GM18502 (cell line): ENCODE measurements around the gene DLGAP4.

Source experiments
- ATAC-seq: cut with Tn5 transposase; IDR thresholded peaks from one replicate; pipeline ENCODE4 v1.9.1; 2021; ENCODE audit warnings: mild to moderate bottlenecking; ENCODE audit not compliant: unreplicated experiment, poor library complexity

The DLGAP4 gene

GRCh38 chr20:36399147-36399968 lies 93.2 kb downstream of the DLGAP4 start:
- ATAC-seq = no peak

GRCh38 chr20:36399969-36400545 lies 93.9 kb downstream of the DLGAP4 start:
- ATAC-seq = no peak

- ATAC-seq = no peak
Measured at GRCh38 chr20:36400909-36401735, 95.0 kb downstream of the DLGAP4 start.

- ATAC-seq = no peak
Measured at GRCh38 chr20:36402708-36403107, 96.6 kb downstream of the DLGAP4 start.

- no peak for ATAC-seq
Measured at GRCh38 chr20:36404435-36404978, 98.4 kb downstream of the DLGAP4 start.

- no peak for ATAC-seq
Measured at GRCh38 chr20:36405255-36405654, 99.1 kb downstream of the DLGAP4 start.

- ATAC-seq = no peak
Measured at GRCh38 chr20:36407199-36407733, 101.1 kb downstream of the DLGAP4 start.

GRCh38 chr20:36408219-36408618 lies 102.1 kb downstream of the DLGAP4 start:
- ATAC-seq = no peak

GRCh38 chr20:36411861-36412454 lies 105.8 kb downstream of the DLGAP4 start:
- no peak for ATAC-seq

GRCh38 chr20:36415475-36416002 lies 109.4 kb downstream of the DLGAP4 start:
- no peak for ATAC-seq

GRCh38 chr20:36418711-36419110 lies 112.6 kb downstream of the DLGAP4 start:
- no peak for ATAC-seq

- no peak for ATAC-seq
Measured at GRCh38 chr20:36421641-36422040, 115.5 kb downstream of the DLGAP4 start.

GRCh38 chr20:36424314-36424713 lies 118.2 kb downstream of the DLGAP4 start:
- ATAC-seq = no peak

GRCh38 chr20:36425166-36425565 lies 119.0 kb downstream of the DLGAP4 start:
- no peak for ATAC-seq

- no peak for ATAC-seq
Measured at GRCh38 chr20:36431604-36432003, 125.5 kb downstream of the DLGAP4 start.

- no peak for ATAC-seq
Measured at GRCh38 chr20:36432096-36432495, 126.0 kb downstream of the DLGAP4 start.

- ATAC-seq = no peak
Measured at GRCh38 chr20:36434383-36434782, 128.2 kb downstream of the DLGAP4 start.

GRCh38 chr20:36435124-36435523 lies 129.0 kb downstream of the DLGAP4 start:
- ATAC-seq = no peak

- ATAC-seq = no peak
Measured at GRCh38 chr20:36435592-36436541, 129.7 kb downstream of the DLGAP4 start.
